Measurements from ENCODE around the gene MOV10L1. TPM values are rescaled to one million over a fixed set of nuclear protein-coding genes. Genes with fewer than 3 reads are reported as not detected.

The MOV10L1 gene
- total RNA-seq, 1 experiment from 2014 or later, result not detected

GRCh38 chr22:50208939-50209892, 119.4 kb downstream of the MOV10L1 start:
- Histone ChIP-seq H3K4me3 (ENCODE audit: low read depth, low read length, poor library complexity, severe bottlenecking) (no peak overlapping the region), H3K9me3 (ENCODE audit: low read depth, low read length, poor library complexity, severe bottlenecking) (no peaks in the 10 kb centered on the region), H3K27me3 (replicated peaks; ENCODE audit: insufficient read depth, low read depth, low read length, poor library complexity) (no peaks in the 10 kb centered on the region), H3K4me1 (ENCODE audit: insufficient read depth, low read length, poor library complexity, severe bottlenecking) (no peaks in the 10 kb centered on the region), H3K36me3 (ENCODE audit: insufficient read depth, low read length, poor library complexity, severe bottlenecking) (peaks cover 37% of the 10 kb centered on the region), H3K27ac (ENCODE audit: low read depth, low read length, poor library complexity, severe bottlenecking) (no peak overlapping the region)
- POLR2A ChIA-PET (ENCODE audit: low non-redundant PET), result interaction anchor here (0.7 kb wide), 1 partner anchor 65 kb away, joined by 6 read pairs; no protein-coding TSS in a partner anchor
- no peak for DNase-seq (ENCODE audit: low spot score)
- CTCF ChIA-PET, result no interaction called here
- intact Hi-C loops (cut with micrococcal nuclease; ENCODE audit: unreplicated experiment), result loop anchor here (1.0 to 5.0 kb wide), 2 partner anchors 63 to 277 kb away; no protein-coding TSS in a partner anchor
- no peak for TF ChIP-seq EZH2 (IDR thresholded peaks at IDR 0.05; ENCODE audit: borderline replicate concordance, low read depth, low read length, poor library complexity, severe bottlenecking)
- TF ChIP-seq CTCF (conservative IDR thresholded peaks at IDR 0.05; ENCODE audit: low read depth, low read length), result no peak
- BruUV-seq (replicated peaks), result no TSS peak

GRCh38 chr22:50209893-50210292, 120.1 kb downstream of the MOV10L1 start:
- intact Hi-C loops (cut with micrococcal nuclease; ENCODE audit: unreplicated experiment), result loop anchor here (1.0 to 5.0 kb wide), 3 partner anchors 61 to 278 kb away; no protein-coding TSS in a partner anchor
- CTCF ChIA-PET, result no interaction called here
- no peaks in the 10 kb centered on the region for H3K9me3 ChIP-seq (ENCODE audit: low read depth, low read length, poor library complexity, severe bottlenecking)
- TF ChIP-seq CTCF (conservative IDR thresholded peaks at IDR 0.05; ENCODE audit: low read depth, low read length), result peak; percentile 92
- TF ChIP-seq EZH2 (IDR thresholded peaks at IDR 0.05; ENCODE audit: borderline replicate concordance, low read depth, low read length, poor library complexity, severe bottlenecking), result no peak
- no peaks in the 10 kb centered on the region for H3K4me1 ChIP-seq (ENCODE audit: insufficient read depth, low read length, poor library complexity, severe bottlenecking)
- DNase-seq (ENCODE audit: low spot score), result peak; percentile 77
- no peaks in the 10 kb centered on the region for H3K27me3 ChIP-seq (replicated peaks; ENCODE audit: insufficient read depth, low read depth, low read length, poor library complexity)
- H3K4me3 ChIP-seq (ENCODE audit: low read depth, low read length, poor library complexity, severe bottlenecking), result no peak overlapping the region
- H3K27ac ChIP-seq (ENCODE audit: low read depth, low read length, poor library complexity, severe bottlenecking), result no peak overlapping the region
- BruUV-seq (replicated peaks), result no TSS peak
- POLR2A ChIA-PET (ENCODE audit: low non-redundant PET), result no interaction called here
- peaks cover 37% of the 10 kb centered on the region for H3K36me3 ChIP-seq (ENCODE audit: insufficient read depth, low read length, poor library complexity, severe bottlenecking)

GRCh38 chr22:50210378-50211139, 120.8 kb downstream of the MOV10L1 start:
- ChIA-PET CTCF (no interaction called here), POLR2A (ENCODE audit: low non-redundant PET) (no interaction called here)
- no peaks in the 10 kb centered on the region for H3K27me3 ChIP-seq (replicated peaks; ENCODE audit: insufficient read depth, low read depth, low read length, poor library complexity)
- peaks cover 40% of the 10 kb centered on the region for H3K36me3 ChIP-seq (ENCODE audit: insufficient read depth, low read length, poor library complexity, severe bottlenecking)
- H3K9me3 ChIP-seq (ENCODE audit: low read depth, low read length, poor library complexity, severe bottlenecking), result no peaks in the 10 kb centered on the region
- no peaks in the 10 kb centered on the region for H3K4me1 ChIP-seq (ENCODE audit: insufficient read depth, low read length, poor library complexity, severe bottlenecking)
- TF ChIP-seq CTCF (conservative IDR thresholded peaks at IDR 0.05; ENCODE audit: low read depth, low read length) (no peak), EZH2 (IDR thresholded peaks at IDR 0.05; ENCODE audit: borderline replicate concordance, low read depth, low read length, poor library complexity, severe bottlenecking) (no peak)
- intact Hi-C loops (cut with micrococcal nuclease; ENCODE audit: unreplicated experiment), result loop anchor here (1.0 kb wide), 1 partner anchor 61 kb away; no protein-coding TSS in a partner anchor
- H3K4me3 ChIP-seq (ENCODE audit: low read depth, low read length, poor library complexity, severe bottlenecking), result no peak overlapping the region
- DNase-seq (ENCODE audit: low spot score), result no peak
- no TSS peak for BruUV-seq (replicated peaks)
- H3K27ac ChIP-seq (ENCODE audit: low read depth, low read length, poor library complexity, severe bottlenecking), result no peak overlapping the region
